GM15510 (cell line): ENCODE data around the gene PAN2.

Source experiments
- POLR2A ChIP-seq: IDR thresholded peaks from 3 replicates; pipeline ENCODE4 v1.6.1; 2011; ENCODE audit warnings: borderline replicate concordance; ENCODE audit not compliant: insufficient read length; ENCODE audit errors: extremely low read depth

PAN2 gene

DNA sequence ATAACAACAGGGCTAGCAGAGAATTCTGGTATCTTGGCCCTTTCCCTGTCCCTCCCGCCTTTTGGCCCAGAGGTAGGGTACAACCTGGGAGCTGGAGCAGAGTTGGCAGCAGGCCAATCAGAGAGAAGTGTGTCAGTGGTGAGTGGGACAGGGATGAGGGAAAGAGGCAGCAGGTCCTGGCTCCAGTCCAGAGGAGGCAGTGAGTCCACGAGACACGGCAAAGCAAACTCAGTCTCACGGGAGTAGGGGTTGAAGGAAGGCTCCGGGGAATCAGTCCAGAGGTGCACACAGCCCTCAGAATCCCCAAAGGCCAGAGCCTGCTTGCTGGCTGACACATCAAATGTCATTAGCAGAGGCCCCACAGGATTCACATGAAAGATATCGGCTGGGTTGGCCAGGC, 7.3 kb downstream of the PAN2 start:
- no peak for TF ChIP-seq POLR2A

DNA sequence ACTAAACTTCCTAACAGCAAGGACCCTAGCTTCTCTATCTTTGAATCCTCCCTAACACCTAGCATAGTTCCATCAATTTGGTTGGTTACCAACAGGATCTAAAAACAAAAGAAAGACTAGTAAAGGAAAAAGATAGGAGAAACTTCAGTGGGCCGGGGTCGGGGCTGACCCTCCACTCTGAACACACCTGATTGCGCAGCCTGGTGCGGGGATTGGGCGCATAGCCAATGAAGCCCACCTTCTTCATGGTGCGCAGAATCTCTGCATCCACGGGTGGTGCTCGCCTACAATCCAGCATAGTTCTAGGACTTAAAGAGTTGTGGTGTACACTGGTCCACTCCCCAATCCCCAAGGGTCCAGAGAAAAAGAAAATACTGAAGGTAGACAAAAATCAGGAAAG, 7.7 kb downstream of the PAN2 start:
- no peak for TF ChIP-seq POLR2A

DNA sequence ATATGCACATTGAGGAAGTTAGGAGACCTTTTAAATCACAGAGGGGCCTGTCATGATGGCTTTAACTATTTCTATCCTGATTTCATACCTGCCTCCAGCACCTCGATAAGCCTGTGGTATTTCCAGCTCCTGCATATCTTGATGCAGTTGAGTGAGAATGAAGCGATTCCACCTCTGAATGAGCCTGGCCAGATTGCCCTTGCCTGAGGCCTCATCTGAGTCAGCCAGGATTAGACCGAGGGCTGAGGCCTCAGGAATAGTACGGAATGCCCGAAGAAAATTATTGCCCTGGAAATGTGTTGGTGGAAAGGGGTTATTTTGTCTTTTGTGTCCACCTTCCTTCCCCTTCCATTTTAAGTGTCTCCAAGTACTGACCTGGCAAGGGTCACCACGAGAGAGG, 9.6 kb downstream of the PAN2 start:
- TF ChIP-seq POLR2A: no peak

DNA sequence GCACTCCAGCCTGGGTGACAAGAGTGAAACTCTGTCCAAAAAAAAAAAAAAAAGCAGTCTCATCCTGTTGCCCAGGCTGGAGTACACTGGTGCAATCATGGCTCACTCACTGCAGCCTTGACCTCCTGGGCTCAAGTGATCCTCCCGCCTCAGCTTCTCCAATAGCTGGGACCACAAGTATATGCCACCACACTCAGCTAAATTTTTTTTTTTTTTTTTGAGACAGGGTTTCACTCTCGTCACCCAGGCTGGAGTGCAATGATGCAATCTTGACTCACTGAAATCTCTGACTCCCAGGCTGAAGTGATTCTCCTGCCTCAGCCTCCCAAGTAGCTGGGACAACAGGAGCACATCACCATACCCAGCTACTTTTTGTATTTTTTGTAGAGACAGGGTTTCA, 12.8 kb downstream of the PAN2 start:
- no peak for TF ChIP-seq POLR2A

DNA sequence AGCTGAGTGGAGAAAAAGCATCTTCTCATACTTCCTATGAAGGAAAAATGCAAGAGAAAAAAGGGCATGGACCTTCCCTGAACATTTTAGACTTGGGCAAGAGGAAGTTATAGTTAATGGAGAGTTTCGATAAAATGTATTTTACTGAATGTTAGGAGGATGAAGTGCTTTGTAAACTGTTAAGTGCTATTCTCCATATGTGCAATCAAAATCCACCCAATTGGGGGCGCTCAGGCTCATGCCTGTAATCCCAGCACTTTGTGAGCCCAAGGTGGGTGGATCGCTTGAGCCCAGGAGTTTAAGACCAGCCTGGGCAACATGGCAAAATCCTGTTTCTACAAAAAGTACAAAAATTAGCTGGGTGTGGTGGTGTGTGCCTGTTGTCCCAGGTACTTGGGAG, 16.1 kb downstream of the PAN2 start:
- TF ChIP-seq POLR2A: no peak

DNA sequence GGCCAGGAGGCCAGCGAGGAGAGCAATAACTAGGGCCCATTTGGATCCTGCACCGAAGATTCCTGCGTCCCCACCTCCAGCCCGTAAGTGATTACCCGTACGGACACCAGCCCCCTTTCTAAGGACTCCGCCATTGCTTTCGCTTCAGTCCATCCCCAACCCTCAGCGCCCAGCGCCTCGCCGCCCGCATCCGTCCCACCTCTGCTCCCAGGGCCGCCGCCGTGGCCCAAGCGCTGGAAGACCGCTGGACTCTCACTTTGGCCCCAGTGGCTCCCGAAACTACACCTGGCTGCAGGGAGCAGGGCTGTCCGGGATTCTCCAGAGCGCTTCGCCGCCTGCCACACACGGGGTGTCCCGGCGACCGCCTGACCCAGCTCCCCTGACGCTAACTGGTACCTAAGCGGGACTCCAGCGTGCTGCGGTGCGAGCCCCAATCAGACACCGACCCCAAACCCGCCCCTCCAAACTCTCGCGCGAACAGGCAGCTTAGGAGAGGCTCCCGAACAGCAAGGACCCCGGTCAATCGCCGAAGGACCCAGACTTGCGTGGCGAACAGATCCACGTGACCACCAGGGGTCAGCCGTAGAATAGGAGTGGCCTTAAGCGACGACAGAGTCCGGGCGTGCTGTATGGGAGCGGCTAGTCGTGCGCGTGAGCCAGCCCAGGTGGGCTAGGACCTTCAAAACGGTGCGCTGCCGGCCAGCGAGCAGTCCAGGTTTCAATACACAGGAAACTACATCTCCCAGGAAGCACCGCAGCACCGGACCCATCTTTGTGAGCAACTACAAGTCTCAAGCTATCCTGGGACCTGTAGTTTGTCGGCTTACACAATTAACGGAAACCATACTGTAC, 18.0 kb downstream of the PAN2 start, which contains the start of gene CNPY2:
TSS of gene CNPY2 (minus strand) at position 367 of the 852 bp plus-strand sequence. CDS start 771 bp downstream, outside the sequence.
- peak; percentile 85 for TF ChIP-seq POLR2A

DNA sequence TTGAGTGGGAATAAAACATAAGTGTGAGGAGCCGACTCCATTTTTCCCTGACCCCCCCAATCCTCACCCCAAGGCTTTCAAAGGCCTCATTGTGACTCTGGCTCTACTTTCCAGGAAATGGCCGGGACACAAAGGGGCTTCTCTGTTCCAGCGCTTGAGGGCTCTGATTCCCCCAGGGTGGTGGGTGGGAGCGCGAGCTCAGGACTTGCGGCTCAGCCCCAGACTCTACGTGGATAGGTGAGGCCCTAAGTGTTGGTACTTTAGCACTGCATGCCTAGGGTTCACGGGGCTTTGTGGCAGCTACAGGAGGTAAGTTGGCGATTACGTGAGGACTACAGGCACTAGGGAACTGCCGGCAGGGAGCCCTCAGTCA, 18.6 kb downstream of the PAN2 start:
- TF ChIP-seq POLR2A: no peak

DNA sequence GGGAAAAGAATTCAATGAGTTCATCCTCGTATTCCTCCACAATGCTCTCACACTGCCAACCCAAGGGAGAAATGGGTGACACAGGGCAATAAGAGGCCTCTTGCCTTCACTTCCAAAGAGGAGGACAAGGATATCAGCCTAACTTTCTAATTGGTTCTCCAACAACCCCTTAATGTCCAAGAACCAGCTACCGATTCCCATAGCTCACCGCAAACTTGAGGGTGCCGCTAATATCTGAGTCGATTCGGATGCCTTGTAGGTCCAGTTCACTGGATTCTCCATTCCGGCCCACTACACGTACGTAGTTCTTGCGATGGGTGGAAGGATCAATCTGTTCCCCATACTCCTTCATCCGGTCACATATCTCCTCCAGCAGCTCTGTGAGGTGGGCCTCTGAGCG, 22.8 kb downstream of the PAN2 start:
- no peak for TF ChIP-seq POLR2A

DNA sequence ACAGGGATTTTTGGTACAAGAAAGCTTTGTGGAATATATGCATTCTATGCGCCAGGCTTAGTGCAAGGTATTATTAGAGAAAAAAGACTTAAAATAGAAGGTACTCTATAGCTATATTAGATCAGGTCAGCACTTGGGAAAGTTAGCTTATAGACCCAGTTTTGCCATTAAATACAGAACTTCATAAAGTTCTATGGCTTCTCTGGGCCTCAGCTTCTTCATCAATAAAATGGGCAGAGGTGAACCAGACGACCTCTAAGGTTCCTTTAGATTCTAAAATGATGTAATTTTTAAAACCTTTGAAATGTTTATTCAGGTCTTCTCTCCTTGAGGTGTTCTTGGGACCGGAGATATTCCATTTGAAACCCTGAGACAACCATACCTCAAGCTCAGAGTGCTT, 25.1 kb downstream of the PAN2 start:
- no peak for TF ChIP-seq POLR2A

DNA sequence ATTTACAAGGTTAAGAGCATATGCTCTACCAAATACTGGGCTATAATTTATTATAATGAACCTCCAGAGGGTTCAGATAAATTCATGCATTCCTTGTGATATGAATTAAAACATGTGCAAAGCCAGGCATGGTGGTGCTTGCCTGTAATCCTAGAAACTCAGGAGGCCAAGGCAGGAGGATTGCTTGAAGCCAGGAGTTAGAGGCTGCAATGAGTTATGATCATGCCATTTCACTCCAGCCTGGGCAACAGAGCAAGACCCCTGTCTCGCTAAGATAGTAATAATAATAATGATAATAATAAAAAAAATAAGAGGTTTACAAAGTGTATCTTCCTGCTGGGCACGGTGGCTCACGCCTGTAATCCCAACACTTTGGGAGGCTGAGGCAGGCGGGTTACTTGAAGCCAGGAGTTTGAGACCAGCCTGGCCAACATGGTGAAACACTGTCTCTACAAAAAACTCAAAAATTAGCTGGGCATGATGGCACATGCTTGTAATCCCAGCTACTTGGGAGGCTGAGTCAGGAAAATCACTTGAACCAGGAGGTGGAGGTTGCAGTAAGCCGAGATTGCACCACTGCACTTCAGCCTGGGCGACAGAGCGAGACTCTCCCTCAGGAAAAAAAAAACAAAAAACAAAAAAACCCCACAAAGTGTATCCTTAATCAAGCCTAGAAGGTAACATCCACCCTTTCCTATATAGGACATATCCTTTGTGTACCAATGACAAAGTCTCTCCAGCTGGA, 26.4 kb downstream of the PAN2 start:
- no peak for TF ChIP-seq POLR2A

DNA sequence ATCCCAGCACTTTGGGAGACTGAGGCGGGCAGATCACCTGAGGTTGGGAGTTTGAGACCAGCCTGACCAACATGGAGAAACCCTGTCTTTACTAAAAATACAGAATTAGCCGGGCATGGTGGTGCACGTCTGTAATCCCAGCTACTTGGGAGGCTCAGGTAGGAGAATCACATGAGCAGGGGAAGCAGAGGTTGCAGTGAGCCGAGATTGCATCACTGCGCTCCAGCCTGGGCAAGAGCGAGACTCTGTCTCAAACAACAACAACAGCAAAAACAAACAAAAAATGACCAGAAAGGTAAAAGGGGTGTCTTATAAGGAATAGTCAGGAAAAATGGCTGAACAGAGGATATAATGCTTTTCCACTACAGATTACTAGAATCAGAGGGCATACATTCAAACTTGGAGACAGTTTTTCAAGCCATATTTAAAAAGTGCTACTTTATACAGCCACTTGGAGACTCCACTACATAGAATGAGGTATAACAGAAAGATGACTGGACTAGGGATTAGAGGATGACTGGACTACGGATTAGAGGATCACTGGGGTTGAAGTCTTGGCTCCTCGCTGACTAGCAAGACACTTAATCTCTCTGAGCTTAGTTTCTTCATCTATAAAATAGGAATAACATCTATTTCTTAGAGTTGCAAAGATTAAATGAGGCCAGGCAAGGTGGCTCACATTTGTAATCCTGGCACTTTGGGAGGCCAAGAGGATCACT, 28.8 kb downstream of the PAN2 start:
- TF ChIP-seq POLR2A: no peak

DNA sequence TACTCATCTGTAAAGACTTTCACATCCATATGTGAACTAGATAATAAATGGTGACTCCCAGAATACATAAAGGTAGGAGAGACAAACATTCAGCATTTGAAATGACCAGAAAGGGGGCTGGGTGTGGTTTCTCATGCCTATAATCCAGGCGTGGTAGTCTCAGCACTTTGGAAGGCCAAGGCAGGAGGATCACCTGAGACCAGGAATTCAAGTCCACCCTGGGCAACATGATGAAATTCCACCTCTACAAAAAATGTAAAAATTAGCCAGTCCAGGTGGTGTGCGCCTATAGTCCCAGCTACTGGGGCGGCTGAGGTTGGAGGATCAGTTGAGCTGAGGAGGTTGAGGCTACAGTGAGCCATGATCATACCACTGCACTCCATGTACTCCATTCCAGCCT, 29.5 kb downstream of the PAN2 start:
- TF ChIP-seq POLR2A: no peak

DNA sequence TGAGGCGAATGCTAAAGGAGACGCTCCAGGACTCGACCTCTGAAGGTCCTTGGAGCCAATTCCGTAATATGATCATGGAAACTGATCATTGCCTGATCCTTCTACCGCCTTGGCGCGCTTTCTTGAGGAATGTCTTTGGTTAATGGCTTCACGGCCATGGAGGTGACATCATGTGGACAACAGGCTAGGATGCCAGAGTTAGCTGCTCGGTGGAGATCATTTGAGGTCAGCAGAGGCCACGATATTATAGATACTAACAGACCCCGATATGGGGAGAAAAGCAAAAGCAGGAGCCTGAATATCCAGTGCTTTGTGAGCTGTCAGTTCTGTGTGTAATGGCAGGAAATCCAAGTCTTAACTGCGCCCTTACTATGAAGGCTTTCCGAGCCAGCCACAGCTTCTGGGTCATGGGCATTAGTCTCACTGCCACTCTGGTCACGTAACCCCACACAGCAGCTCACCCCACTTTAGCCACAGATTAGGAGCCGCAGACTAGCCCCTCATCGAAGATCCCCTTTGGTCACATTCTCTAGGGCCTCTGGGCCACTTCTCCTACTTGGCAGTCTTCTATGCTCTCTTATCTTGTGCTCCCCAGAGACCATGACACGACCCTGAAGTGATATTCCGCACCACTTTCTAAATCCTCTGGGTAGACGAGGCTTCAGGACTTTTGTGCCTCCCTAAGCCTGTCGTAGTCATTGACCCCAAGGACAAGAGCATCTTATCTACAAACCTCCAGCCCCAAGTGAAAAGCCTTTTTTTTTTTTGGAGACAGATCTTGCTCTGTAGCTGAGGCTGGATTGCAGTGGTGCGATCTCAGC, 32.9 kb downstream of the PAN2 start:
- no peak for TF ChIP-seq POLR2A

DNA sequence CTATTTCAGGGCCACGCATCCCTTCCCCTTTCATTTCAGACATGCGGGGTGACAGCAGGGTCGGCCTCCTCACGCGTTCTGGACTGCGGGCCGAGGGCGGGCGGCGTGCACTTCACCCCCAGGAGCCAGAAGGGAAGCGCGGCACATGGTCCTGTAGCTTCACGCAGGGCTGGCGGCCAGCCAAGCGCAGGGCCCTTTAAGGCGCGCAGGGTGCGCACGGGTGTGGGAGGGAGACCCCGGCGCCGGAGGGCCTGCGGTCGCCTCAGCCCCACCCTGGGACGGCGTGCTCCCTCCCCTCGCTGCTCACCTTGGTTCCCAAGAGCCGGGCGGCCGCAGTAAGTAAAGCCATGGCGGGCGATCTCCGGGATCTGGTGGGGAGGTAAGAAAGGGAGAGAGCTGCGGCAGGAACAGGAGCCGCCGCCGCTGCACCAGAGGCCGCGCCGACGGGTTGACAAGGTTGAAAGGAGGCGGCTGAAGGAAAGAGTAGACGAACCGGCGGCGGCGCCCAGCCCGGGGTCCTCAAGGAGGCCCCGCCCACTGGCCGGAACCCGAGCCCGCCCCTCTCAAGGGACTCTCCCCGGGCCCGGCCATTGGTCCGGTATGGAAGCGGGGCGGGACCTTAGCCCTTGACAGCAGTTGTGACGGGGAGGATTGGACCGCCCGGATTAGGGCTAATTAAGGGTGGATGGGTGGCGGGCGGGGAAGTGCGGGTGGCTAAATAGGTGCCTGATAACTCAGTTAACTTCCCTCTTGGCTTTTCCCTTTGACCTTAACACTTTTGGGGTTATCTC, 33.8 kb downstream of the PAN2 start, which contains the start of gene CS:
TSS of gene CS (minus strand) at position 478 of the 791 bp plus-strand sequence. CDS start at position 349, 129 bp downstream.
- peak; percentile 64 for TF ChIP-seq POLR2A
